PC-3 (cell line): ENCODE results near the gene UVSSA. TPM values are rescaled to one million over a fixed set of nuclear protein-coding genes. Genes with fewer than 3 reads are reported as not detected.

ENCODE experiments used
- ATAC-seq: fragments of 200-7000 bp; cut with Tn5 transposase; 2 replicates; pipeline ENCODE4 v1.9.1; 2020; ENCODE audit warnings: mild to moderate bottlenecking, moderate library complexity
- Bru-seq: library from RNA; stranded (reverse); fragments of 400-500 nt; gene quantifications from one replicate; lab custom pipeline; 2021; lab: Mats Ljungman, UMichigan
- BruChase-seq, 2 experiments: library from RNA; stranded (reverse); fragments of 400-500 nt; gene quantifications; one replicate each; lab custom pipeline; 2021; lab: Mats Ljungman, UMichigan
- BruUV-seq: library from RNA; stranded (reverse); fragments of 400-500 nt; replicated peaks from 2 replicates; lab custom pipeline; 2021; lab: Mats Ljungman, UMichigan
- CTCF ChIA-PET: fragments of 300-600 bp; sonication (Branson Sonifier 250); formaldehyde crosslinking; loops from one replicate; lab custom pipeline; 2022; ENCODE audit warnings: antibody characterized with exemption; lab: Charles Lee
- POLR2A ChIA-PET: fragments of 300-600 bp; sonication (Branson Sonifier 250); formaldehyde crosslinking; loops from one replicate; lab custom pipeline; 2022; ENCODE audit warnings: antibody characterized with exemption; ENCODE audit not compliant: unreplicated experiment; lab: Charles Lee
- DNase-seq: peaks from one replicate; pipeline ENCODE4 v3.0.0-alpha.2; 2015
- H2AFZ ChIP-seq: fragments of 300-600 bp; sonication (generic); 2 replicates; pipeline ENCODE4 v1.6.0; 2016; ENCODE audit warnings: antibody characterized with exemption, low read length
- H3F3A ChIP-seq: fragments of 300-600 bp; sonication (generic); one replicate; pipeline ENCODE4 v1.6.0; 2017; ENCODE audit warnings: antibody characterized with exemption, low read length, control low read depth, mild to moderate bottlenecking; ENCODE audit not compliant: unreplicated experiment
- H3K27ac ChIP-seq: fragments of 300-600 bp; sonication (generic); 2 replicates; pipeline ENCODE4 v1.5.1; 2016; ENCODE audit warnings: mild to moderate bottlenecking, low read length
- H3K27me3 ChIP-seq: fragments of 300-600 bp; sonication (generic); 2 replicates; pipeline ENCODE4 v1.6.1; 2016; ENCODE audit warnings: low read length, mixed read lengths
- H3K36me3 ChIP-seq: fragments of 300-600 bp; sonication (generic); 2 replicates; pipeline ENCODE4 v1.6.1; 2016; ENCODE audit warnings: low read depth, mixed run types, low read length, mixed read lengths
- H3K4me1 ChIP-seq: fragments of 300-600 bp; sonication (generic); 2 replicates; pipeline ENCODE4 v1.5.1; 2016; ENCODE audit warnings: low read length; ENCODE audit not compliant: insufficient read depth
- H3K4me2 ChIP-seq: fragments of 300-600 bp; sonication (generic); 2 replicates; pipeline ENCODE4 v1.6.0; 2016; ENCODE audit warnings: low read length
- H3K4me3 ChIP-seq: fragments of 300-600 bp; sonication (generic); 2 replicates; pipeline ENCODE4 v1.5.1; 2016; ENCODE audit warnings: mild to moderate bottlenecking, low read length, mixed read lengths
- H3K79me2 ChIP-seq: fragments of 300-600 bp; sonication (generic); 2 replicates; pipeline ENCODE4 v1.6.1; 2017; ENCODE audit warnings: low read length, mixed read lengths
- H3K9ac ChIP-seq: fragments of 300-600 bp; sonication (generic); 2 replicates; pipeline ENCODE4 v1.6.0; 2016; ENCODE audit warnings: mild to moderate bottlenecking, low read length
- H3K9me2 ChIP-seq: fragments of 300-600 bp; sonication (generic); replicated peaks from 2 replicates; pipeline ENCODE4 v1.6.1; 2016; ENCODE audit warnings: mixed run types, low read length, mixed read lengths
- H3K9me3 ChIP-seq: fragments of 300-600 bp; sonication (generic); 2 replicates; pipeline ENCODE4 v1.6.1; 2016; ENCODE audit warnings: low read length, mixed read lengths
- H4K20me1 ChIP-seq: fragments of 300-600 bp; sonication (generic); 2 replicates; pipeline ENCODE4 v1.6.1; 2016; ENCODE audit warnings: low read length, mixed read lengths
- CTCF ChIP-seq: fragments of 300-600 bp; sonication (generic); conservative IDR thresholded peaks from 2 replicates; pipeline ENCODE4 v1.5.1; 2017; ENCODE audit warnings: antibody characterized with exemption, low read depth, mild to moderate bottlenecking, low read length
- EZH2 ChIP-seq: fragments of 300-600 bp; sonication (generic); IDR thresholded peaks from one replicate; pipeline ENCODE4 v1.6.1; 2017; ENCODE audit warnings: antibody characterized with exemption, mild to moderate bottlenecking, low read length; ENCODE audit not compliant: unreplicated experiment
- EZH2phosphoT487 ChIP-seq: fragments of 300-600 bp; sonication (generic); IDR thresholded peaks from 2 replicates; pipeline ENCODE4 v1.6.1; 2018; ENCODE audit warnings: mild to moderate bottlenecking, antibody characterized with exemption, low read length, borderline replicate concordance
- intact Hi-C: fragments of 100-400 bp; cut with micrococcal nuclease; formaldehyde crosslinking; loops from 2 replicates; pipeline ENCODE4 v1.9.0; 2023
- long read RNA-seq: library from polyadenylated mRNA; unstranded; transcript quantifications from one replicate; pipeline ENCODE4 v2.0.0, GENCODE V29; 2021; ENCODE audit not compliant: unreplicated experiment
- total RNA-seq: library from RNA; depleted of rRNA; stranded (reverse); fragments of >200 nt; gene quantifications from 2 replicates; pipeline ENCODE4 v1.2.3, GENCODE V29; 2014; rRNA removed

The UVSSA gene
- total RNA-seq, result 6.2 and 11.2 TPM in 2 replicates
- Bru-seq, nascent RNA, result percentile 62 among the genes with signal in this experiment
- percentile 81 among the genes with signal in this experiment for BruChase-seq, experiment 1, labeled RNA remaining after a 6-hour chase
- percentile 74 among the genes with signal in this experiment for BruChase-seq, experiment 2, labeled RNA remaining after a 2-hour chase
- long read RNA-seq, full-length matches to known transcripts, result 2 of 30 reads
- long read RNA-seq, partial matches to known transcripts, result 11 of 30 reads
- long read RNA-seq, other reads (novel, unspliced or antisense), result 17 of 30 reads

DNA sequence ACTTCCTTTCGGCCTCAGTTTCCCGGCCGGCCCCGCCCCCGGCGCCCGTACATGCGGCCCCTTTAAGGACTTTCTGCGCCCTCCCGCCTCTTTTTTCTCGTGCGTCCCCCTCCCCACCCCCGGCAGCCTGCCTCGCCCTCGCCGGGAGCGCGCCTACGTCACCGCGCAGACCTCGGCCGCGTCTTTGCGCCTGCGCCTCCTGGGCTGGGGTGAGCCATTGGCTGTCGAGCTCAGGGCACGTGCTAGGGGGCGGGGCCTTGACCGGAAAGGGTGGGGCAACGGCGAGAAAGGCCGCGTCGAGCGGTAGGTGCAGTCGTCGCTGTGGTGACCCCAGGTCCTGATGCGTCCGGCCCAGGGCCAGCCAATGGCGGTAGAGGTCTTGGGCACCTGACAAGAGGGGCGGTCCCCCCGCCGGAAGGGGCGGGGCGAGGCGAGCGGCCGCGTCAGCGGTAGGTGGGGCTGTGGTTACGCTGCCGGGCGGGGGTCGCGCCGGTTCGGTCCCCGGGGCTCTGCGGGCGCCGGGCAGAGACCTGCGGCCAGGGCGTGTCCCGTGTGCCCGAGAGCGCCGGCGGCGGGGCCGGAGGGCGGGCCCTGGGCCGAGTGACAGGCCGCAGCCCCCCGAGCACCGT, at the start of gene UVSSA:
TSS of gene UVSSA (plus strand) at position 428 of the 629 bp plus-strand sequence. CDS start 884 bp downstream, outside the sequence.
- Histone ChIP-seq H3K4me1 (peaks cover 35% of the 10 kb centered on the region), H4K20me1 (no peaks in the 10 kb centered on the region), H3F3A (no peaks in the 10 kb centered on the region), H3K9me3 (no peaks in the 10 kb centered on the region), H3K9ac (peak within 1 kb of the TSS; percentile 89), H2AFZ (peak within 1 kb of the TSS; percentile 83), H3K27ac (peak within 1 kb of the TSS; percentile 80), H3K4me2 (peak within 1 kb of the TSS; percentile 96), H3K9me2 (no peaks in the 10 kb centered on the region), H3K36me3 (no peaks in the 10 kb centered on the region), H3K4me3 (peak within 1 kb of the TSS; percentile 73), H3K27me3 (no peaks in the 10 kb centered on the region), H3K79me2 (peaks cover 34% of the 10 kb centered on the region)
- intact Hi-C loops, result loop anchor here (5.0 kb wide), 1 partner anchor 60 kb away; the partner anchor contains the start of gene MAEA
- BruUV-seq, result no TSS peak
- CTCF ChIA-PET, result no interaction called here
- ATAC-seq, result peak; percentile 79
- DNase-seq, result peak; percentile 96
- POLR2A ChIA-PET, result interaction anchor here (0.6 to 0.7 kb wide), 4 partner anchors 56 to 294 kb away, joined by 3 to 9 read pairs (median 4); partner anchors contain the start of gene CTBP1
- no peak for TF ChIP-seq CTCF
- no peak for TF ChIP-seq EZH2phosphoT487
- no peak for TF ChIP-seq EZH2

- H3F3A ChIP-seq, result no peaks in the 10 kb centered on the region
- no peak for TF ChIP-seq CTCF
- TF ChIP-seq EZH2phosphoT487, result no peak
- no peak for TF ChIP-seq EZH2
- ChIA-PET POLR2A (no interaction called here), CTCF (no interaction called here)
- no peaks in the 10 kb centered on the region; the same call in 1 of the 2 replicates for H3K36me3 ChIP-seq
- no peak overlapping the region for H3K4me2 ChIP-seq
- no peaks in the 10 kb centered on the region for H3K9me2 ChIP-seq
- no peak overlapping the region for H2AFZ ChIP-seq
- no peak overlapping the region for H3K27ac ChIP-seq
- 0 out of 2 replicates have a peak, but pooled peaks cover 11% of the 10 kb centered on the region for H4K20me1 ChIP-seq
- H3K9ac ChIP-seq, result no peak overlapping the region
- no peak for DNase-seq
- ATAC-seq, result no peak
- no TSS peak for BruUV-seq
- intact Hi-C loops, result no loop called here
- H3K4me3 ChIP-seq, result no peak overlapping the region
- peaks cover 88% of the 10 kb centered on the region for H3K79me2 ChIP-seq
- H3K4me1 ChIP-seq, result no peaks in the 10 kb centered on the region
- no peaks in the 10 kb centered on the region for H3K27me3 ChIP-seq
- no peaks in the 10 kb centered on the region for H3K9me3 ChIP-seq
Measured at GRCh38 chr4:1297456-1298325, 49.3 kb upstream of the UVSSA start.
